ENCODE data around the gene MON2.

DNA sequence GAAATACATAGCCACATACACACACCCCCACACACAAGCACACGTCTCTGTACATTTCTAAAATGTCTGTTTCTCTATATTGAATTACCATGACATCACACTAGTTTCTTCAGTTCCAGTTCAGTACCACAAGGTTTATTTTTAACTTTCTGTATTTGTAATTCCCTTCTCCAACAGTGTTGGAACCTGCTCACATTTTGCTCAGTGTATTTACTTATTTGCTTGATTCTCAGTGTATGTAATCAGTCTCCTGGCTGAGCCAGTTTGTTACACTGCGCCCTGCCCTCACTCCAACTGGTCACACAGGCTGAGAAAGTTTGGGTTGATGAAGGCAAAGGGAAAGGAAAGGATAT lies 67.1 kb downstream of the MON2 start:
- TF ChIP-seq, protein P1, sequence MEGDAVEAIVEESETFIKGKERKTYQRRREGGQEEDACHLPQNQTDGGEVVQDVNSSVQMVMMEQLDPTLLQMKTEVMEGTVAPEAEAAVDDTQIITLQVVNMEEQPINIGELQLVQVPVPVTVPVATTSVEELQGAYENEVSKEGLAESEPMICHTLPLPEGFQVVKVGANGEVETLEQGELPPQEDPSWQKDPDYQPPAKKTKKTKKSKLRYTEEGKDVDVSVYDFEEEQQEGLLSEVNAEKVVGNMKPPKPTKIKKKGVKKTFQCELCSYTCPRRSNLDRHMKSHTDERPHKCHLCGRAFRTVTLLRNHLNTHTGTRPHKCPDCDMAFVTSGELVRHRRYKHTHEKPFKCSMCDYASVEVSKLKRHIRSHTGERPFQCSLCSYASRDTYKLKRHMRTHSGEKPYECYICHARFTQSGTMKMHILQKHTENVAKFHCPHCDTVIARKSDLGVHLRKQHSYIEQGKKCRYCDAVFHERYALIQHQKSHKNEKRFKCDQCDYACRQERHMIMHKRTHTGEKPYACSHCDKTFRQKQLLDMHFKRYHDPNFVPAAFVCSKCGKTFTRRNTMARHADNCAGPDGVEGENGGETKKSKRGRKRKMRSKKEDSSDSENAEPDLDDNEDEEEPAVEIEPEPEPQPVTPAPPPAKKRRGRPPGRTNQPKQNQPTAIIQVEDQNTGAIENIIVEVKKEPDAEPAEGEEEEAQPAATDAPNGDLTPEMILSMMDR (IDR thresholded peaks at IDR 0.05), result no peak
- TF ChIP-seq POLR2A (IDR thresholded peaks at IDR 0.05), result no peak
